Activated T-helper 9 cell treated with anti-CD3 and anti-CD28 coated beads, Interleukin-2, amount 50 U/mL, for 16 hours (primary cell): ENCODE results near the gene DENND2D.

ENCODE experiments used
- DNase-seq: peaks from one replicate; pipeline ENCODE4 v3.0.0-alpha.2; 2020; ENCODE audit warnings: low read depth

Gene DENND2D

GRCh38 chr1:111199881-111200801 lies at the start of gene DENND2D:
TSS of gene DENND2D (minus strand) at chr1:111200646. CDS start at chr1:111200459, 187 bp downstream.
- no peak for DNase-seq

DNA sequence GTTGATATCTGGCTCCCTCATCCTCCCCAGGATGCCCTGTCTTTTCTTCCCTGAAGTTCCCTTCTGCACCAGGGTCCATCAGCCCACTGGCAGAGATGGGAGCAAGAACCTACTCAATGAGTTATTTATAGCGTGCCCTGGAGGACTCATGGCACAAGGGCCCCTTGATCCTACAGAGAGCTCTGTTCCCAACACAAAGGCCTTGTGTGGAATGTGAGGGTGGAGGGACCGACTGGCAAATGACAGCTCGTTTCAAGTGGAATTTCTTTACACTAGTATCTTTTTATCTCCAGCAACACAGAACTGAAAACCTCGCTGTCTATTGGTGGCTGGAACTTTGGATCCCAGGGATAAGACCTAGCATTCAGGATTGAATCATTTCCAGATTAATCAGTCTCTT lies 49.5 kb upstream of the DENND2D start:
- no peak for DNase-seq

DNA sequence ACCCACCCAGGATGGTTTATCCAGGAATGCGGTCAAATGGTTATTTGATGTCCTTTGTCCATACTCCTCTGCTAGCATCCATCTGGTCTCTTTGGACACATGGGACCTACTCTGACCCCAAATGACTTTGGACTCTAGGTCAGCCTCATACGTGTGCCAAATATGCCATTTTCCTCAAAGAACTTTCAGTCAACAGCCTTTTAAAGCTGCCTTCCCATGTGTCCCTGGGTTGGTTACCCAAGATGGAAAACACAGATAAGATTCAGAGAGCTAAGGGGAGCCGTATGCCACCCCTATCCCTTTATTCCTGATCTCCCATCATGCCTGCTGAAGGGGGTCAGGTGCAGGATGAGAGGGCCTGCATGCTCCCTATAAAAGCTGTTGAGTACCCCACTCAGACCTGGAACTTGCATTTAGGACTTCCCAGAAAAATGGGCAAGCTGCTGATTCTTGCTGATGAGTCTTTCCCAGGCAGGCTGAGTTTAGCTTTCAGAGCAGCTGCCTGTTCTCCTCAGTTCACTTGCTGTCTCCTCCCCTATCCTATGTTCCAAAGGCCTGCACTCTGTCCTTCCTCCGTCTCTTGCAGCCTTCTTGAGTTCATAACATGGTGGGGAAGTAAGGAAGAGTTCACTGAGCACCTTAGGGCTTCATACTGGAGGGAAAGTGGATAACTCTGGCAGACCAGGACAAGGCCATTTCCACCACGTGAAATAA lies 46.8 kb upstream of the DENND2D start:
- DNase-seq = no peak

GRCh38 chr1:111242805-111243523 lies 42.5 kb upstream of the DENND2D start:
- DNase-seq = no peak

GRCh38 chr1:111241797-111242196 lies 41.4 kb upstream of the DENND2D start:
- no peak for DNase-seq

DNA sequence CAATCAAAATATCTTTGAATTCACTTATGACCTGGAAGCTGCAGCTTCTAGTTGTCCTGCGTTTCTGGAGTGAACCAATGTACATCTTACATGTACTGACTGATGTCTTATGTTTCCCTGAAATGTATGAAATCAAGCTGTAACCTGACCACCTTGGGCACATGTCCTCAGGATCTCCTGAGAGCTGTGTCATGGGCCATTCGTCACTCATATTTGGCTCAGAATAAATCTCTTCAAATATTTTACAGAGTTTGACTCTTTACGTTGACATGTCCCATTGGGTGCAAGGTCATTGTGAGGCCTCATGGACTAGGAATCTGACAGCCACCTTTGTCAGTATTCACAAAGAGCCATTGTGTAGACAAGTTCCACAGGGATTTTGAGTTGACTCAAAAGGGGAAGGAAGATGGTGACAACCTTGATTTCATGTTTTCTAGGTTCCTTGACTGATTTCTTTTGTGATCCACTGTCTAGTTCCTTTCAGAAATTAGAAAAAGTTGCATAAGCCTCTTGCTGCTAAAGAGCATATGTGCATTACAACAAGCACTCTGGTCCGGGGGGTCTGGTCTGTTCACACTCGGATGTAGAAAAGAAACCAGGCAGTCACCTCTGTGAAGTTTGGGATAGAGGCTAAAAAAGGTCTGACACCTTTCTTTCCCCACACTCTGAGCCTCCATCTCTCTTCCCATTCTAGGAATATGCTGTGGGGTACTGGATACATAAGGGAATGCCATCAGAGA lies 37.8 kb upstream of the DENND2D start:
- no peak for DNase-seq

DNA sequence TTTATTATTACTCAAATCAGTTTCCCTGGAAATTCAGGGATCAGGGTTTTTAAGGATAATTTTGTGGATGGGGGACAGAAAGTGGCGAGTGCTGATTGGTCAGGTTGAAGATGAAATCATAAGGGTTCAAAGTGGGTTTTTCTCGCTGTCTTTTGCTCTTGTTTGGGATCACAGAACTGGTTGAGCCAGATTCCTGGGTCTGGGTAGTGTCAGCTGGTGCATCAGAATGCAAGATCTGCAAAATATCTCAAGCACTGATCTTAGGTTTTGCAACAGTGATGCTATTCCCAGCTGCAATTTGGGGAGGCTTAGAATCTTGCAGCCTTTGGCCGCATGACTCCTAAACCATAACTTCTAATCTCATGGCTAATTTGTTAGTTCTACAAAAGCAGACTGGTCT lies 36.4 kb upstream of the DENND2D start:
- no peak for DNase-seq

GRCh38 chr1:111236379-111236778 lies 35.9 kb upstream of the DENND2D start:
- no peak for DNase-seq

GRCh38 chr1:111234866-111235265 lies 34.4 kb upstream of the DENND2D start:
- DNase-seq = no peak

GRCh38 chr1:111234258-111234657 lies 33.8 kb upstream of the DENND2D start:
- DNase-seq = no peak

- DNase-seq = no peak
These were observed 31.7 kb upstream of the DENND2D start for GRCh38 chr1:111232134-111232533.

- DNase-seq = no peak
These were observed 28.3 kb upstream of the DENND2D start for GRCh38 chr1:111228748-111229126.

DNA sequence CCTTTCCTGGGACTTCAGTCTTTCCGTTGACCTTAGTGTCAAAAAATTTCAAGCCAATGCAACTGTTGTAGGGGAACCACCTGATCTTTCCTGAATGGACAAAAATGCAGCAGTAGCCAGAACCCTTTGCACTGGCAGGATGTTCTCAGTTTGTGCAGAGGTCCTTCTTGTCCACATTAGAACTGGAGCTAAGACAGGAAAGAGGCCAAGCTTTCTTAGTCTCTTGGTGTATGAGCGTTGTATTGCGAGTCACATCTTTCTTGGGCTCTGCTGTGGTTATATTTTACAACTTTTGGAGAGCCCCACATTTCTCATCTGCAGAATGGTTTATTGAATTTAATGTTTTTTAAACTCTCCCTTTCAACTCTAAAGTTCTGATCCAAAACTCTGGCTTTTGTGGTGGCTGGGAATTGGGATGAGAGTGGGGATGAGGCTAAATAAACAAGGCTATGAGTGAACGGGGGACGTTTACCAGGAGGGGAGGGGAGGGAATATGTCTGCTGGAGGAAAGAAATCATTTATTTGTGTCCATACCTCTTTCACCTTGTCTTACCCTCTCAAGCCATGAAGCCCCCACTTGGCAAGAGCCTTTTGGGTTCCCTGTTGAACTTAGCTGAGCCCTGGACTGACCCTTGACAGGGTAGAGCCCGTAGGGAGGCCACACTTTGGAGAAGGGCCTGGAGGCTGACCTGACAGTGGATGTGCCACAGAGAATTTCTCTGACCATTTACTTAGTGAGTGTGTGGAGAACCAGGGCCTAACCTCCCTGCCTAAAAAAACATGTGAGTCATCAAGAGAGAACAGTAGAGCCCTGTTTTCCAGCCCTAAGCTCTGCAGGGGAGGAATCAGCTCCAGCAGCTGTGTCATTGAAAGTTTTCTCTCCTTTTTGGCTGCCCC lies 27.7 kb upstream of the DENND2D start:
- no peak for DNase-seq

DNA sequence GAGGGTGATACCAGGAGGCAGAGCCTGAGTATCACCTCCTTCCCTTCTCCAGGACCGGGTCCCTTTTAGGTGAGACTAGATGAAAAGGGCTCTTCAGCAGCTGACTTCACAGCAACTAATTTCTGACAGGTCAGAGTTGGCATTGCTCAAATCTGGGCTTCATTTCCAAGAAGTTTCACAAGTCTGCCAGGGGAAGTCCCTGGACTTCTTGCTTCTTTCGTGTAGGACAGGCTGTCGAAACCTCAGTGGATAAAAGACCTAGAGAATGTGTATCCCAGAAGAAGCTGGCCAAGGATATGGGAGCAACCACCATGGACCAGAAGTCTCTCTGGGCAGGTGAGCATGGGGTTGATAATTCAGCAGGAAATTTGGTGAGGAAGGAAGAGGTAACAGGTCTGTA lies 27.0 kb upstream of the DENND2D start, which contains the start of gene CHI3L2:
TSS of gene CHI3L2 (plus strand) at position 280 of the 400 bp plus-strand sequence. CDS start at position 297, 17 bp downstream.
- no peak for DNase-seq

DNA sequence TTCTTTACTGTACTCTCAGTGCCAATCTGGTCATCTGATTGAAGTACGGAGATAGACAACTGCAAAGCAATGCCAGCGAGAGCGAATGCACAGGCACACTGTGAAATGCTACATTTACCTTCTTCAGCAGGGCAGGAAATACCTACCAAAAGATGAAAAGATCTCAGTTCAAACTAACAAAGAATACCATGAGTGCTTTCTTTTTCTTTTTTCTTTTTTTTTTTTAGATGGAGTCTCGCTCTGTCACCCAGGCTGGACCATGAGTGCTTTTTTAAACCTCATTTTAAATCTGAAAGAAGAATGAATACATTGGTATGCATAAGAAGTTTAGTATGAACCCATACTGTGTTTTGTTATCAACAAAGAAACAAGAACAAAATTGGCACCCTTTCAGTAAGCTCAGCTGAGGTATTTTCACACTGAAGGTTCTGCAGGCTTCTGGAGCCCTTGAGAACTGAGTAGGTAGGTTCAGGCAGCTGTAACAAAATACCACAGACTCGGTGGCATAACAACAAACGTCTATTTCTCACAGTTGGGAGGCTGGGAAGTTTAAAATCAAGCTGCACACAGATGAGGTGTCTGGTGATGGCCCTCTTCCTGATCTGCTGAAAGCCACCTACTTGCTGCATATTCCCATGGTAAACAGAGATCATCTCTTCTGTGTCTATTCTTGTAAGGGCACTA lies 25.4 kb upstream of the DENND2D start:
- DNase-seq = no peak

DNA sequence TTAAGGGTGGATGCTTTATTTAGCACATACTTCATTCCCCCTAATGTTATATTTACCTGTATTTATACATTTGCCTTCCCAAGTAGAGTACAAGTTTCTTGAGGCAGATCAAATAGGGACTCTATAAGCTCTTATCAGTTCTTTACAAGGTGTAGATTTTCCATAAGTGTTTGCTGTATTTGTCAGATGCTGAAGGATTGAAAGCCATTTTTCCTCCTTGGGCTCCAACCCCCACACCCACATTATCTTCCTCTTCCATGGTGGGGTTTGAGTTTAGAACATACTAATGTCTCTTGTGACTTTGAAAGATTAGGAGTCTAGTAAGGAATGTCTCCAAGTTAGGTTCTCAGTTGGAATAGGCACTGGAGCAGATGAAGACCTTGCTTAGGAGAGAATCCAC lies 24.6 kb upstream of the DENND2D start:
- no peak for DNase-seq

GRCh38 chr1:111223126-111223685 lies 22.8 kb upstream of the DENND2D start:
- no peak for DNase-seq

DNA sequence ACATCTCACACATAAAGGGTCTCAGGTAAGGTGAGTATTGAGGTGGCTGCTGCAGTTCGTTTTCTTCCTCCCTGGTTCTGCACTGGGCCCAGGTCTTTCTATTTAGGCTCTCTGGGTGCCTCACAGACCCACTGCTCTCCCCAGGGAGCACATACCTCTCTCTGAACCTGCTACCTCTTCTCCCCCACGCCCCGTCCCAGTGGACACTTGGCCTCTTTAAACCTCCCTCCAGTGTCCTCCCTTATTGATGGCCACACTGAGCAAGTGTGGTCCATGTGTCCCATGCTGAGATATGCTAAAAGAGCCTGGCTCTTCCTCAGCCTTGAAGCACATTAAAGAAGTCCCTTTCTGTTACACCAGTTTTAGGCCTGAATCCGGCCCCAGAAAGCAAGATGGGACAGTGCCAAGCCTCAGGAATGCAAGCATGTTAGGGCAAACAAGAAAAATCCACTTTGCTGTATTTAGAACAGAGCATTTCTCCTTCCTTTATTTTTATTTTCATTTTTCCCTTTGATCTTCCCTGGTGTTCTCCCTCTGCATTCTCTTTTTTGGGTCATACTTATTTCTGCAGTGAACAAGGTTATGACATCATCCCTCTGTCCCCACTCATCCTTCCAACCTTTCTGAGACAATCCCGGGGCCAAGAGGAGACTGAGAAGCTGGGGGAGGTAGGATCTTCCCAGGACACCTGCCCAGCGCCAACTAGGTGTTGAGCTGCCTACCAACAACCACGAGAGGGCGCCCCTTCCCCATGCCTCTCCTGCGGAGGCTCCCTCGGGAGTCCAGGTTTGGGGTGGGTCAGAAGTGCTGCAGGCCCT lies 22.1 kb upstream of the DENND2D start:
- DNase-seq = peak; percentile 72
